SK-MEL-5 (cell line): ENCODE results near the gene NKIRAS2. TPM values are rescaled to one million over a fixed set of nuclear protein-coding genes. Genes with fewer than 3 reads are reported as not detected.
"Not testable (repeated sequence)": the region's sequence is repeated elsewhere in the genome, so short reads cannot be mapped to it uniquely, and the experiment has no call there.

Experiments
- DNase-seq: peaks from one replicate; pipeline ENCODE4 v3.0.0-alpha.2; 2016; ENCODE audit warnings: low read depth, low spot score
- in situ Hi-C: cut with HindIII; loops from 2 replicates; pipeline ENCODE4 v1.10.0; 2016; ENCODE audit warnings: low sequenced_read_pairs, high pct_unique_total_duplicates, low pct_unique_long_range_greater_than_20kb
- total RNA-seq: library from RNA; depleted of rRNA; stranded (reverse); fragments of >200 nt; shearing (Covaris generic); gene quantifications from 2 replicates; pipeline ENCODE4 v1.2.3, GENCODE V29; 2014

NKIRAS2 gene
- total RNA-seq, 1 experiment from 2014 or later, result 25.8 TPM

- in situ Hi-C loops, result no loop called here
- DNase-seq, result no peak
Measured at GRCh38 chr17:41988418-41988817, 31.5 kb upstream of the NKIRAS2 start.

DNA sequence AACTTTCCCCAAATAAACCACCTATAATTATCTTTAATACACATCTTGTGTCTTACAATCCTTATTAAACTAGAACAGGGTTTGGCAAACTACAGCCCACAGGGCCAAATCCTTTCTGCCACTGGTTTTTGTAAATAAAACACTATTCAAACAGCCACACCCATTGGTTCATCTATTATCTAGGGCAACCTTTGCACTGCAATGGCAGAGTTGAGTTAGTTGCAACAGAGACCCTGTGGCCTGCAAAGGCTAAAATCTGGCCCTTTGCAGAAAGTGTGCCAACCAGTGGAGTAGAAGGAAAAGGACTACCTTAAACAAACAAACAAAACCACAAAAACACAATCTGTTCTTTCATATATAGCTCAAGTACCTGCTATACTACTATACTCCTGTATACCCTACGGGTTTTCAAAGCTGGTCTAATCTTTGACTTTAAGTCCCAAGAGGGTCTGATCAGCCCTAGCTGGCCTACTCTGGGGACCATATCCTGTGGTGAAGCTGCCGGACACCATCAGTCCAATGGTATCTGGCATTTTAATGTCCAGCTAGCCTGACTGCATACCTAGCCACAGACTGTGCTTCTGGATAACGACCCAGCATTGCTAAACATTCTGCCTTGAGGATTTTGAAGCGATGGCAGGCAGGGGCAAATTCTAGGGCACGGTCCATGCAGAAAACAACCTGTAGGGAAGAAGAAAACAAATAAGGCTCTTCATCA is 30.0 kb upstream of the NKIRAS2 start:
- no peak for DNase-seq
- in situ Hi-C loops, result no loop called here

GRCh38 chr17:41992576-41992975 is 27.3 kb upstream of the NKIRAS2 start:
- peak; percentile 52 for DNase-seq

GRCh38 chr17:41996855-41997164 is 23.1 kb upstream of the NKIRAS2 start:
- in situ Hi-C loops, result no loop called here
- DNase-seq, result no peak

More at GRCh38 chr17:41992576-41992975, 27.3 kb upstream of the NKIRAS2 start:
- in situ Hi-C loops, result no loop called here

DNA sequence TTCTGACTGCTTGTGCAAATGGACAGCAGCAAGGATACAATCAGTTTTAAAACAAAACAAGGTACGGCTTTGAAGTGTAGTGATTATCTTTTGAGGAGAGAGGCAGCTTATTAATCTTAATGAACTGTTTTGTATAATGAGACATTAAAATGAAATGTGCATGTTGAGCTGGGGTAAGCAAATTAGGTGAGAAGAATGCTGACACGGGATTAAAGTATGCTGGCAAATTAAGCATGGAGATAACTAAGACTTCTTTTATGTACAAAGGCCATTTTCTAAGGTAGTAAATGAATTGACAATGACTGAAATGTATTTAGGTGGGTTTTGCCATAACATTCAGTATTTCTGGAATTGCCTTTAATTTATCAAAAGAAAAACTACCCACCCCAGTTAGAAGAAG is 21.4 kb upstream of the NKIRAS2 start:
- in situ Hi-C loops, result no loop called here
- DNase-seq, result no peak

- DNase-seq, result no peak
- in situ Hi-C loops, result no loop called here
Measured at GRCh38 chr17:42000413-42001133, 19.3 kb upstream of the NKIRAS2 start.

GRCh38 chr17:42001729-42002128 is 18.2 kb upstream of the NKIRAS2 start:
- no peak for DNase-seq
- in situ Hi-C loops, result no loop called here

DNA sequence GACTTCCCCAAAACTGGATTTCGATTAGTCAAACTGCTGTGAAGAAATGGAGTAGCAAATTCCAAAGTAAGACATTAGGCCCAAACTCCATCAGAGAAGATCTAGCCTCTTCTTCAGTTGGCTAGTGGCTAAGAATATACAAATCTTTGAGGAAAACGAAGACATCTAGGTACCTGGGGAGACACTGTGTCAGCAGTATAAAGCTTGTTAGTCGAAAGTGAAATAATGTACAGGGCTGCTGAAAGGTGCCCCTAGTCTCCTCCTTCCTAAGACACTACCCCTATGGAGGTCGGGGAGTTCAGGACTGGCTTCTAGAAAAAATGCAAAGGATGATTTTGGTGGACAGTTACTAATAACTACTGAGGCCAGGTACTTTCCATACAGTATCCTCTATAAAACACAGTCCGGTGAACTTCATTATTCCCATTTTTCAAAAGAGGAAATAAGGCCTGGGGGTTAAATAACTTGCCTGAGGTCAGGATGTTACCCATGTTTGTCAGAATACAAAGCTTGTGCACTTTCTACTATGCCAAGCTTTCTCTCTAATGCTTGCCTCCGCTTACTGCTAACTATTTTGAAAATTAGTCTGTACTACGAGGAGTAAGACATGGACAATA is 17.6 kb upstream of the NKIRAS2 start:
- DNase-seq, result no peak
- in situ Hi-C loops, result no loop called here

DNA sequence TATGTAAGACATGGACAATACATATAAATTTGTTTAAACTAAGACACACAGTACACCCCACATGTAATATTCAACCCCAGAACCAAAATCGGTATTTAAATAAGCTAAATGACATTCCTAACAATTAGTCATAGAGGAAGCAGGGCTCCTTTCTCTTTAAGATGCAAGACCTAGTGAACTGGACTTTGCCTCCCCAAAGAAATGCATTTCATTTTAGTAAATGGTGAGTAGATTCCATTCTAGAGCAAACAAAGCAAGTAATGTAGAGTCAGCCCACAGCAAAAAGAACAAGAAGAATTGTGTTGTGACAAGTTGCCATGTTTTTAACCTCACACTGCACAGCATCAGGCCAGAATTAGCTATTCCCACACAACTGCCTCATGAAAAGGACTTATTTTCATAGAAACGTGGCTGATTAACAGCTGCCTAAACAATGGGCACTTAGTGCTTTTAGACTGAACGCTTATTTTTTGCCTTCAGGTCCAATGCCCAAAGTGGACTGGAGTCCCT is 17.0 kb upstream of the NKIRAS2 start:
- in situ Hi-C loops, result no loop called here
- no peak for DNase-seq

DNA sequence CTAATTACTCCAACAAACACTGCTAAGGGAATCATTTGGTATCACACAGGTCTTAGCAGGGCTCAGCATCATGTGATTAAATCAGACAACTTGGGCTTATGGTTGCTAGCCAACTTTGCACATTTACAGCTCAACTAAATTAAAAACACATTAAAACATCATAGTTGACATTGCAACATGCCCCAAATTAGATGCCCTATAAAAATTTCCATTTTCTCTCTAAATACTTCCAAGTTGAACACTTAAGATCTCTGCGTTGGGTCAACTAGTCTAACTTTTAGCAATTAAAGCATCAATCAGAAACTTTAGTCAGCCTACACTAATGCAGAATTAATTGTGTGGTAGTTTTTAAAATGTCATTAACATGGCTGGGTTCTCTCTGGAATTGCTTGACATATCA is 14.7 kb upstream of the NKIRAS2 start:
- DNase-seq, result no peak
- in situ Hi-C loops, result no loop called here

- in situ Hi-C loops, result no loop called here
- peak; percentile 18 for DNase-seq
Measured at GRCh38 chr17:42009170-42009569, 10.7 kb upstream of the NKIRAS2 start.

- not testable (repeated sequence) for DNase-seq
Measured at GRCh38 chr17:42010266-42010680, 9.6 kb upstream of the NKIRAS2 start.

GRCh38 chr17:42010898-42011516 is 8.9 kb upstream of the NKIRAS2 start:
- in situ Hi-C loops, result no loop called here
- peak; percentile 60 for DNase-seq

More at GRCh38 chr17:42010266-42010680, 9.6 kb upstream of the NKIRAS2 start:
- in situ Hi-C loops, result not testable (repeated sequence)

DNA sequence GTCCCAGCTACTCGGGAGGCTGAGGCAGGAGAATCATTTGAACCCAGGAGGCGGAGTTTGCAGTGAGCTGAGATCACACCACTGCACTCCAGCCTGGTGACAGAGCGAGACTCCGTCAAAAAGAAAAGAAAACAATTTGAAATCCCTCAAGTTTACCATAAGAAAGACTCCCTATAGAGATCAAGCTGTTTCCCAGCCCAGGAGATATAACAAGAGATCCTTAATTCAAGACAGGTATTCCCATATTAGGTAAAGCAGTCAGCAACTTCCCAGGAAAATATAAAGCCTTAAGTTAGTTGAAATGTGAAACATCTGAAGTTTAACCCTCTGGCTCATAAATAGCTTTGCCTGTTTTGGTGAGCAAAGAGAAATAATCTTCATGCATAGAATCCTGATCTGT is 7.5 kb upstream of the NKIRAS2 start:
- DNase-seq, in situ Hi-C loops: not testable (repeated sequence)

GRCh38 chr17:42013740-42014139 is 6.2 kb upstream of the NKIRAS2 start:
- DNase-seq, in situ Hi-C loops: not testable (repeated sequence)

GRCh38 chr17:42016411-42016831 is 3.5 kb upstream of the NKIRAS2 start:
- in situ Hi-C loops, result no loop called here
- DNase-seq, result peak; percentile 21

- in situ Hi-C loops, result no loop called here
- peak; percentile 91 for DNase-seq
Measured at GRCh38 chr17:42016941-42017865, 2.7 kb upstream of the NKIRAS2 start, which contains the start of gene DNAJC7. Gene DNAJC7 (minus strand): TSS chr17:42017439. CDS start chr17:42017416, 23 bp downstream.
